Measurements from ENCODE around the gene ADAMTS19. TPM values are rescaled to one million over a fixed set of nuclear protein-coding genes. Genes with fewer than 3 reads are reported as not detected.
"Not testable (repeated sequence)": the region's sequence is repeated elsewhere in the genome, so short reads cannot be mapped to it uniquely, and the experiment has no call there.

ADAMTS19 gene
- total RNA-seq, 1 donor from 2014 or later, result 49.9 TPM

- DNase-seq, result no peak
These were observed 14.4 kb downstream of the ADAMTS19 start for GRCh38 chr5:129474544-129474943.

GRCh38 chr5:129476751-129477150, 16.7 kb downstream of the ADAMTS19 start:
- DNase-seq, result no peak

- DNase-seq, result peak; percentile 31
These were observed 17.4 kb downstream of the ADAMTS19 start for GRCh38 chr5:129477532-129477931.

GRCh38 chr5:129481161-129481560, 21.1 kb downstream of the ADAMTS19 start:
- DNase-seq, result no peak

GRCh38 chr5:129496421-129496820, 36.3 kb downstream of the ADAMTS19 start:
- peak; percentile 84 for DNase-seq

- DNase-seq, result no peak
These were observed 36.9 kb downstream of the ADAMTS19 start for GRCh38 chr5:129496864-129497595.

- DNase-seq, result no peak
These were observed 39.2 kb downstream of the ADAMTS19 start for GRCh38 chr5:129499208-129499852.

GRCh38 chr5:129500101-129500500, 40.0 kb downstream of the ADAMTS19 start:
- DNase-seq, result no peak

GRCh38 chr5:129506086-129506485, 46.0 kb downstream of the ADAMTS19 start:
- DNase-seq, result no peak

GRCh38 chr5:129506950-129507349, 46.9 kb downstream of the ADAMTS19 start:
- no peak for DNase-seq

- no peak for DNase-seq
These were observed 47.4 kb downstream of the ADAMTS19 start for GRCh38 chr5:129507527-129507926.

GRCh38 chr5:129508606-129509005, 48.5 kb downstream of the ADAMTS19 start:
- no peak for DNase-seq

GRCh38 chr5:129509363-129509975, 49.4 kb downstream of the ADAMTS19 start:
- peak; percentile 9 for DNase-seq

- no peak for DNase-seq
These were observed 51.2 kb downstream of the ADAMTS19 start for GRCh38 chr5:129511291-129511690.

- DNase-seq, result no peak
These were observed 81.0 kb downstream of the ADAMTS19 start for GRCh38 chr5:129541051-129541450.

- DNase-seq, result no peak
These were observed 81.7 kb downstream of the ADAMTS19 start for GRCh38 chr5:129541648-129542251.

- no peak for DNase-seq
These were observed 87.0 kb downstream of the ADAMTS19 start for GRCh38 chr5:129547137-129547536.

- no peak for DNase-seq
These were observed 94.2 kb downstream of the ADAMTS19 start for GRCh38 chr5:129554134-129554904.

- no peak for DNase-seq
These were observed 103.5 kb downstream of the ADAMTS19 start for GRCh38 chr5:129563585-129563984.

- no peak for DNase-seq
These were observed 109.2 kb downstream of the ADAMTS19 start for GRCh38 chr5:129569295-129569694.

GRCh38 chr5:129572060-129572459, 112.0 kb downstream of the ADAMTS19 start:
- no peak for DNase-seq

GRCh38 chr5:129584496-129584895, 124.4 kb downstream of the ADAMTS19 start:
- not testable (repeated sequence) for DNase-seq
